ENCODE results near the gene SLC17A7. TPM values are rescaled to one million over a fixed set of nuclear protein-coding genes. Genes with fewer than 3 reads are reported as not detected.
A peak's percentile ranks its signal among the peaks of the same experiment; 100 is the strongest.

The SLC17A7 gene
- total and polyA plus RNA-seq, 2 of the 8 experiments (the other 6 are each of a cell fraction or from before 2014, with no cell fraction given): 2.7 to 3.0 TPM

DNA sequence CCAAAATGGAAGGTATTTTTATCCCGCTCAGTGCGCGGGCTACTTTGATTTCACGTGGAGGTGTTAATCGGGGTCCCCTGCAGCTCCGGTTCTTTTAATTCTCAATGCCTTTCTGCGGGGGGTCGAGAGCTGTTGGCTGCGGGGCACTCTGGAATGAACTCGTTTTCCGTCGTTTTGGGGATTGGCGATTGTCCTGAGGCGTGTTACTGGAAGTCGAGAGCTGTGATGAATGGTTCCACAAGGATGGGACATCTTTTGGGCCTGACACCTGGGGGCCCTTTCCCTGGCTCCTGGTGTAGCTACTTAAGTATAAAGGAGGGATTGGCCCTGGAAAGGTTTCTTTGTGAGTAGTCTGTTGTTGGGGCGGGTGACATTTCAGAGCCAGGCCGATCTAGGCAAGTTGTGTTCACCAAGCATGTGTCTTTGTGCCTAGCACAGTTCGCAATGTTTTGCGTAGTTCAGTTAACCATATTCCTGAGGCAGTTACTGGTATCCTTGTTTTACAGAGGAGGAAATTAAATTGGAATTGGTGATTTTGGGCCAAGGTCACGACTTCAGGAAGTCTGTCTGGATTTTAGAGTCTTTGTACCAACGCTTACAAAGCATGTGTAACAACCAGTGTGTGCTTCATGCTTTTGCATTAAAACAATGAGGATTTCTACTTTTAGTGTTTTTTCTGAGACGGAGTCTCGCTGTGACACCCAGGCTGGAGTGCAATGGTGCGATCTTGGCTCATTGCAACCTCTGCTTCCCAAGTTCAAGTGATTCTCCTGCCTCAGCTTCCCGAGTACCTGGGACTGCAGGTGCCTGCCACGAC is 46.9 kb upstream of the SLC17A7 start:
- H2BK15ac ChIP-seq (ENCODE audit: low read length): no peak overlapping the region
- peaks cover 15 to 20% of the 10 kb centered on the region in 2 experiments for H4K20me1 ChIP-seq (replicated peaks in 1 of 2; ENCODE audit: control insufficient read depth in 1 of 2, insufficient read depth in 2 of 2, low read length in 2 of 2)
- peak overlapping the region; percentile 96 for H3K56ac ChIP-seq (replicated peaks; ENCODE audit: insufficient read length, low read depth, low read length)
- H2BK12ac ChIP-seq (ENCODE audit: low read depth, low read length): peak overlapping the region; percentile 9; the same call in 1 of the 2 replicates
- H2BK5ac ChIP-seq (ENCODE audit: low read depth, low read length): peak overlapping the region; percentile 99
- CTCF ChIA-PET (ENCODE audit: partially characterized antibody): interaction anchor here (1.0 to 3.0 kb wide), 2 partner anchors 10 to 14 kb away, joined by 3 to 9 read pairs; no protein-coding TSS in a partner anchor
- H3K4me3 ChIP-seq (ENCODE audit: extremely low read depth in 1 of 4, insufficient read depth in 2 of 4, low read depth in 3 of 4, low read length in 4 of 4): peak overlapping the region; percentile 96 to 100 (median 100)
- H4K5ac ChIP-seq (ENCODE audit: insufficient read length, low read depth, low read length): peak overlapping the region; percentile 61
- peaks cover 0 to 8% (median 2%) of the 10 kb centered on the region in 4 experiments; a peak in 3 of 7 replicates for H3K4me1 ChIP-seq (replicated peaks in 1 of 4; ENCODE audit: control insufficient read depth in 3 of 4, insufficient read depth in 4 of 4, low read length in 3 of 4)
- H3K27me3 ChIP-seq (replicated peaks in 1 of 4; ENCODE audit: control insufficient read depth in 3 of 4, extremely low read depth in 1 of 4, insufficient read depth in 3 of 4, low read length in 3 of 4): no peaks in the 10 kb centered on the region
- peaks cover 26 to 49% (median 36%) of the 10 kb centered on the region in 4 experiments for H3K36me3 ChIP-seq (ENCODE audit: control insufficient read depth in 2 of 4, insufficient read depth in 4 of 4, low read length in 3 of 4)
- POLR2A ChIA-PET (ENCODE audit: partially characterized antibody): interaction anchor here (0.6 to 10.8 kb wide), 46 partner anchors 7 to 837 kb away, joined by 3 to 138 read pairs (median 4); partner anchors contain the start of genes ALDH16A1, FCGRT, NOSIP and PIH1D1
- H2BK20ac ChIP-seq (ENCODE audit: low read length): no peak overlapping the region
- H3K27ac ChIP-seq (ENCODE audit: low read depth, low read length): peak overlapping the region; percentile 98
- WGBS, 2 experiments (ENCODE audit: extremely low coverage in 1 of 2, insufficient coverage in 1 of 2, insufficient read length in 1 of 2, insufficient replicate concordance in 2 of 2, low coverage in 1 of 2, low lambda C conversion rate in 2 of 2, missing lambda C conversion rate in 1 of 2): 1% methylated on average over 26 of the region's 26 CpGs; no CpG with 5 or more reads in 1 of the 2 experiments
- peak overlapping the region; percentile 97; the same call in 1 of the 2 replicates for H2AK5ac ChIP-seq (ENCODE audit: low read depth, low read length)
- H3K9me3 ChIP-seq (ENCODE audit: insufficient read depth in 2 of 2, low read depth in 1 of 2, low read length in 1 of 2): no peaks in the 10 kb centered on the region
- H3K79me1 ChIP-seq (ENCODE audit: low read depth, low read length): peaks cover 2% of the 10 kb centered on the region; the same call in 1 of the 2 replicates
- H3K79me2 ChIP-seq (ENCODE audit: control insufficient read depth in 1 of 2, insufficient read depth in 2 of 2, low read length in 2 of 2): peaks cover 20 to 31% of the 10 kb centered on the region in 2 experiments
- peak overlapping the region; percentile 85 to 98 for H3K4me2 ChIP-seq (ENCODE audit: insufficient read depth in 1 of 2, low read depth in 2 of 2, low read length in 2 of 2)
- peaks cover 12% of the 10 kb centered on the region for H3K23me2 ChIP-seq (ENCODE audit: low read depth, low read length)
- peak overlapping the region; percentile 18 for H3K23ac ChIP-seq (ENCODE audit: insufficient read length)
- H3K18ac ChIP-seq (ENCODE audit: extremely low read depth, low read length): peak overlapping the region; percentile 98
- no peak overlapping the region for H4K91ac ChIP-seq (replicated peaks; ENCODE audit: insufficient read length, low read length)
- peak overlapping the region; percentile 99 to 100 (median 100) for H3K9ac ChIP-seq (replicated peaks in 1 of 4; ENCODE audit: extremely low read depth in 1 of 4, low read depth in 3 of 4, low read length in 3 of 4)
- H2AFZ ChIP-seq (ENCODE audit: low read length): no peak overlapping the region
- FAIRE-seq (no peak), DNase-seq (ENCODE audit: low read depth in 1 of 2, low spot score in 2 of 2) (no peak)
- peak overlapping the region; percentile 90; the same call in 1 of the 2 replicates for H4K8ac ChIP-seq (ENCODE audit: extremely low read depth, insufficient read depth, low read length)
- no peak overlapping the region for H2BK120ac ChIP-seq (replicated peaks; ENCODE audit: low read depth, low read length)
- H3K4ac ChIP-seq (replicated peaks; ENCODE audit: insufficient read length, low read depth, low read length): peak overlapping the region; percentile 1
- H3K14ac ChIP-seq (ENCODE audit: insufficient read length): no peak overlapping the region
- TF ChIP-seq HDAC6 (IDR thresholded peaks at IDR 0.05; ENCODE audit: low read depth, low read length) (no peak), RBBP5 (IDR thresholded peaks at IDR 0.05; ENCODE audit: borderline replicate concordance, low read depth, low read length) (no peak), POU5F1 (IDR thresholded peaks at IDR 0.05; ENCODE audit: low read depth, low read length) (no peak), HDAC2 (IDR thresholded peaks at IDR 0.05; ENCODE audit: borderline replicate concordance in 1 of 2, low read depth in 2 of 2, low read length in 2 of 2) (peak in 1 of 2 experiments; percentile 37; a peak in 1 of 4 replicates), TAF7 (optimal IDR thresholded peaks at IDR 0.05; ENCODE audit: borderline replicate concordance, low read depth, low read length) (no peak), POLR2AphosphoS5 (IDR thresholded peaks at IDR 0.05; ENCODE audit: low read depth, low read length) (peak; percentile 77; the same call in 1 of the 2 replicates), KDM4A (IDR thresholded peaks at IDR 0.05; ENCODE audit: low read depth, low read length, severe bottlenecking) (no peak), SP1 (IDR thresholded peaks at IDR 0.05; ENCODE audit: low read depth, low read length) (0 out of 2 replicates have a peak, but pooled peaks have one; percentile 7), SRF (IDR thresholded peaks at IDR 0.05; ENCODE audit: low read depth, low read length) (no peak), CBX5 (IDR thresholded peaks at IDR 0.05; ENCODE audit: low read depth, low read length) (no peak)
